Stomach smooth muscle (tissue), 2 donors: ENCODE data around the gene MFSD11.
A peak's percentile ranks its signal among the peaks of the same experiment; 100 is the strongest.
"Not testable (repeated sequence)": the region's sequence is repeated elsewhere in the genome, so short reads cannot be mapped to it uniquely, and the experiment has no call there.

Source experiments
- H3K27ac ChIP-seq: one replicate; pipeline ENCODE4 v1.7.0; 2013; ENCODE audit warnings: mild to moderate bottlenecking, low read length, inconsistent platforms
- H3K27me3 ChIP-seq, 2 donors: one replicate each; pipeline ENCODE4 v1.7.0; 2013; ENCODE audit warnings: low read length in 2 of 2; ENCODE audit not compliant: insufficient read depth in 2 of 2, control insufficient read depth in 1 of 2
- H3K36me3 ChIP-seq, 2 donors: one replicate each; pipeline ENCODE4 v1.7.0; 2013; ENCODE audit warnings: low read length in 2 of 2; ENCODE audit not compliant: control insufficient read depth in 2 of 2, insufficient read depth in 2 of 2
- H3K4me1 ChIP-seq: one replicate; pipeline ENCODE4 v1.7.0; 2013; ENCODE audit warnings: low read length; ENCODE audit not compliant: control insufficient read depth, insufficient read depth
- H3K4me3 ChIP-seq, 2 donors: one replicate each; pipeline ENCODE4 v1.7.0; 2013; ENCODE audit warnings: low read length in 2 of 2
- H3K9ac ChIP-seq, 2 donors: one replicate each; pipeline ENCODE4 v1.7.0; 2013; ENCODE audit warnings: low read length in 2 of 2, mild to moderate bottlenecking in 1 of 2
- H3K9me3 ChIP-seq, 2 donors: one replicate each; pipeline ENCODE4 v1.7.0; 2013; ENCODE audit warnings: low read length in 2 of 2; ENCODE audit not compliant: control insufficient read depth in 2 of 2
- donor health status: healthy.
- donor health status: Pancreatic carcinoma.

The MFSD11 gene

GRCh38 chr17:76709077-76709950, 28.6 kb upstream of the MFSD11 start:
- peaks cover 69% of the 10 kb centered on the region for H3K4me1 ChIP-seq
- peak overlapping the region; percentile 84 for H3K4me3 ChIP-seq
- no peaks in the 10 kb centered on the region for H3K27me3 ChIP-seq
- peak overlapping the region; percentile 99 for H3K27ac ChIP-seq
- peak overlapping the region; percentile 92 to 98 for H3K9ac ChIP-seq
- H3K36me3 ChIP-seq: peaks cover 12 to 14% of the 10 kb centered on the region in 2 donors
- H3K9me3 ChIP-seq: no peaks in the 10 kb centered on the region

GRCh38 chr17:76709951-76710862, 27.7 kb upstream of the MFSD11 start:
- H3K9me3 ChIP-seq, H3K27me3 ChIP-seq: not testable (repeated sequence)
- Histone ChIP-seq H3K4me3 (peak overlapping the region; percentile 84), H3K36me3 (peaks cover 14 to 18% of the 10 kb centered on the region in 2 donors), H3K4me1 (peaks cover 70% of the 10 kb centered on the region), H3K9ac (peak overlapping the region; percentile 92 to 98), H3K27ac (peak overlapping the region; percentile 99)

GRCh38 chr17:76710863-76711611, 26.9 kb upstream of the MFSD11 start, which contains the start of gene MXRA7:
Gene MXRA7, minus strand, starts transcription at chr17:76710965. Its CDS starts 19 bp downstream, at chr17:76710946.
- no peaks in the 10 kb centered on the region for H3K27me3 ChIP-seq
- H3K9me3 ChIP-seq: no peaks in the 10 kb centered on the region
- H3K4me3 ChIP-seq: peak within 1 kb of the TSS; percentile 84
- H3K9ac ChIP-seq: peak within 1 kb of the TSS; percentile 92 to 98
- peaks cover 69% of the 10 kb centered on the region for H3K4me1 ChIP-seq
- H3K27ac ChIP-seq: peak within 1 kb of the TSS; percentile 99
- H3K36me3 ChIP-seq: peaks cover 21 to 26% of the 10 kb centered on the region in 2 donors

GRCh38 chr17:76712321-76712720, 25.6 kb upstream of the MFSD11 start:
- Histone ChIP-seq H3K4me1 (peaks cover 60% of the 10 kb centered on the region), H3K36me3 (peaks cover 21 to 38% of the 10 kb centered on the region in 2 donors), H3K27ac (peak overlapping the region; percentile 90)
- H3K9ac ChIP-seq, H3K4me3 ChIP-seq, H3K27me3 ChIP-seq, H3K9me3 ChIP-seq: not testable (repeated sequence)

- H3K4me1 ChIP-seq: peaks cover 46% of the 10 kb centered on the region
- peaks cover 26 to 47% of the 10 kb centered on the region in 2 donors for H3K36me3 ChIP-seq
- no peaks in the 10 kb centered on the region for H3K27me3 ChIP-seq
- no peak overlapping the region for H3K9ac ChIP-seq
- H3K9me3 ChIP-seq: no peaks in the 10 kb centered on the region
- no peak overlapping the region for H3K4me3 ChIP-seq
- peak overlapping the region; percentile 79 for H3K27ac ChIP-seq
Observed at GRCh38 chr17:76713765-76714164, 24.2 kb upstream of the MFSD11 start.

GRCh38 chr17:76714336-76714735, 23.6 kb upstream of the MFSD11 start:
- Histone ChIP-seq H3K36me3 (peaks cover 31 to 52% of the 10 kb centered on the region in 2 donors), H3K27ac (peak overlapping the region; percentile 79), H3K4me3 (no peak overlapping the region), H3K27me3 (no peaks in the 10 kb centered on the region), H3K9ac (no peak overlapping the region), H3K9me3 (no peaks in the 10 kb centered on the region), H3K4me1 (peaks cover 42% of the 10 kb centered on the region)

- peaks cover 36% of the 10 kb centered on the region for H3K4me1 ChIP-seq
- peak overlapping the region; percentile 79 for H3K27ac ChIP-seq
- peak overlapping the region in 1 of 2 donors; percentile 31 for H3K9ac ChIP-seq
- no peaks in the 10 kb centered on the region for H3K27me3 ChIP-seq
- peaks cover 38 to 57% of the 10 kb centered on the region in 2 donors for H3K36me3 ChIP-seq
- no peak overlapping the region for H3K4me3 ChIP-seq
- no peaks in the 10 kb centered on the region for H3K9me3 ChIP-seq
Observed at GRCh38 chr17:76714822-76715495, 23.0 kb upstream of the MFSD11 start.

GRCh38 chr17:76715496-76715830, 22.5 kb upstream of the MFSD11 start:
- peak overlapping the region; percentile 79 for H3K27ac ChIP-seq
- no peaks in the 10 kb centered on the region for H3K27me3 ChIP-seq
- H3K9ac ChIP-seq: peak overlapping the region in 1 of 2 donors; percentile 31
- peaks cover 42 to 62% of the 10 kb centered on the region in 2 donors for H3K36me3 ChIP-seq
- no peaks in the 10 kb centered on the region for H3K9me3 ChIP-seq
- H3K4me1 ChIP-seq: peaks cover 34% of the 10 kb centered on the region
- H3K4me3 ChIP-seq: no peak overlapping the region

- no peaks in the 10 kb centered on the region for H3K9me3 ChIP-seq
- peak overlapping the region in 1 of 2 donors; percentile 47 for H3K9ac ChIP-seq
- peak overlapping the region; percentile 79 for H3K27ac ChIP-seq
- peaks cover 32% of the 10 kb centered on the region for H3K4me1 ChIP-seq
- H3K4me3 ChIP-seq: no peak overlapping the region
- H3K36me3 ChIP-seq: peaks cover 50 to 70% of the 10 kb centered on the region in 2 donors
- no peaks in the 10 kb centered on the region for H3K27me3 ChIP-seq
Observed at GRCh38 chr17:76716146-76716838, 21.6 kb upstream of the MFSD11 start.
